Measurements from ENCODE around the gene CRELD1. TPM values are rescaled to one million over a fixed set of nuclear protein-coding genes. Genes with fewer than 3 reads are reported as not detected.

Gene CRELD1
- total and polyA plus RNA-seq, 2 of the 4 experiments (the other 2 are of a cell fraction), result 8.6 to 25.7 TPM

DNA sequence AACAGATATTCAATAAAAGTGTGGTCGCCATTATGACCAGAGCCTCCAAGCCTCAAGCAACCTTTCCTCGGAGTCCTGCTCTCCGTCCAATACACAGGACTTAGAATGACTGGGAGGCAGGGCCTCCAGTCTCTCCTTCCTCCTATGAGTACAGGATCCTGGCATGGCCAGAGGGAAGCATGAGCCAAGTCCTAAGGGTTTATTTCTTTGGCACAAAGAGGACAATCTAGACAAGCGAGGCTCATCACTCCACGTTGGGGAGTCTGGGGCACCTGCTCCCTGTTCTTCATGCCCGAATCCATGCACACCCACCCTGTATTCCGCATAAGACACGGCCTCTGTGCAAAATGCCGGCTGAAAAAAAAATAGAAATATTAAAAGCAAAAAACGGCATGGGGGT lies 11.7 kb downstream of the CRELD1 start:
- ChIA-PET CTCF (interaction anchor here (1.5 kb wide), 1 partner anchor 10 kb away, joined by 4 read pairs; no protein-coding TSS in a partner anchor), POLR2A (ENCODE audit: unreplicated experiment) (no interaction called here)

More for the DNA sequence above, 11.7 kb downstream of the CRELD1 start:
- in situ Hi-C loops (cut with MboI; ENCODE audit: low sequenced_read_pairs), result no loop called here
- Histone ChIP-seq H3K4ac (ENCODE audit: low read depth, low read length) (no peak overlapping the region), H3K18ac (ENCODE audit: low read depth, low read length) (no peak overlapping the region), H3K27me3 (ENCODE audit: control insufficient read depth, insufficient read depth, low read length) (no peaks in the 10 kb centered on the region), H3K56ac (ENCODE audit: extremely low read depth, insufficient read depth, low read length) (no peak overlapping the region), H4K5ac (ENCODE audit: low read depth, low read length) (no peak overlapping the region), H2AK9ac (replicated peaks; ENCODE audit: low read depth, low read length, poor library complexity) (no peak overlapping the region), H2AFZ (replicated peaks; ENCODE audit: low read length, poor library complexity) (no peak overlapping the region), H2BK120ac (ENCODE audit: low read depth, low read length) (no peak overlapping the region), H3K36me3 (ENCODE audit: control insufficient read depth, insufficient read depth, low read length) (peaks cover 7% of the 10 kb centered on the region; the same call in 1 of the 2 replicates), H2BK20ac (ENCODE audit: low read depth, low read length) (no peak overlapping the region), H3K9me1 (ENCODE audit: insufficient read depth, low read length) (peaks cover 8% of the 10 kb centered on the region; the same call in 1 of the 2 replicates), H3K23ac (ENCODE audit: low read depth, low read length) (no peak overlapping the region), H3K9ac (ENCODE audit: low read depth, low read length) (no peak overlapping the region), H4K91ac (ENCODE audit: insufficient read depth, low read depth, low read length) (no peak overlapping the region), H3K14ac (replicated peaks; ENCODE audit: low read depth, low read length) (no peak overlapping the region), H2BK5ac (ENCODE audit: low read depth, low read length, poor library complexity, severe bottlenecking) (no peak overlapping the region), H4K20me1 (ENCODE audit: insufficient read depth, low read length) (no peaks in the 10 kb centered on the region; the same call in 1 of the 2 replicates), H3K79me1 (ENCODE audit: low read depth in 1 of 2, low read length in 2 of 2) (no peaks in the 10 kb centered on the region), H3K9me3 (ENCODE audit: control insufficient read depth, insufficient read depth, low read length) (no peaks in the 10 kb centered on the region), H3K4me1 (ENCODE audit: control insufficient read depth, insufficient read depth, low read length) (peaks cover 7% of the 10 kb centered on the region; the same call in 1 of the 2 replicates), H4K8ac (ENCODE audit: low read depth in 2 of 2, low read length in 2 of 2) (no peak overlapping the region), H3K4me3 (ENCODE audit: insufficient read depth, low read depth, low read length) (no peak overlapping the region), H2AK5ac (ENCODE audit: low read depth, low read length) (no peak overlapping the region), H3K27ac (ENCODE audit: insufficient read depth, low read length) (no peak overlapping the region), H2BK15ac (ENCODE audit: low read depth, low read length) (no peak overlapping the region), H3K4me2 (ENCODE audit: low read depth, low read length) (no peak overlapping the region)
- ATAC-seq (ENCODE audit: low read depth) (no peak), DNase-seq (no peak)
- dilution Hi-C loops (cut with HindIII; ENCODE audit: low sequenced_read_pairs, unreplicated experiment), result no loop called here
- no peak for TF ChIP-seq SMC3 (IDR thresholded peaks at IDR 0.05; ENCODE audit: low read depth, low read length)
- no peak for TF ChIP-seq POLR2A (IDR thresholded peaks at IDR 0.05; ENCODE audit: low read depth, low read length)
- TF ChIP-seq MXI1 (IDR thresholded peaks at IDR 0.05; ENCODE audit: borderline replicate concordance, low read depth, low read length), result no peak
- TF ChIP-seq RFX5 (IDR thresholded peaks at IDR 0.05; ENCODE audit: low read depth, low read length), result no peak
- TF ChIP-seq MAZ (IDR thresholded peaks at IDR 0.05; ENCODE audit: borderline replicate concordance, low read depth, low read length), result no peak
- TF ChIP-seq MAFK (IDR thresholded peaks at IDR 0.05; ENCODE audit: low read depth, low read length), result no peak
- TF ChIP-seq BHLHE40 (IDR thresholded peaks at IDR 0.05; ENCODE audit: low read depth, low read length), result no peak
- no peak for TF ChIP-seq RAD21 (IDR thresholded peaks at IDR 0.05; ENCODE audit: low read length)
- intact Hi-C loops (cut with micrococcal nuclease), result no loop called here
- BruUV-seq (replicated peaks), result no TSS peak
- WGBS, 2 experiments (ENCODE audit: extremely low coverage in 2 of 2, insufficient read length in 1 of 2), result 60% methylated on average over 1 of the region's 10 CpGs; no CpG with 5 or more reads in 1 of the 2 experiments

Measured in IMR-90 (cell line).